Right atrium auricular region (tissue), 2 donors: ENCODE measurements around the gene EYA2. TPM values are rescaled to one million over a fixed set of nuclear protein-coding genes. Genes with fewer than 3 reads are reported as not detected.

ENCODE experiments used
- DNase-seq: peaks from one replicate; pipeline ENCODE4 v3.0.0-alpha.2; 2019; ENCODE audit warnings: low spot score
- H3K27ac ChIP-seq, 2 donors: fragments of 200-600 bp; sonication (generic); 1 replicate in 1 of 2; 2 replicates in 1 of 2; pipeline ENCODE4 v1.5.1; 2016 to 2019
- H3K27me3 ChIP-seq, 2 donors: fragments of 200-600 bp; sonication (generic); one replicate each; pipeline versions ENCODE4 v1.5.1 to v1.6.0; 2017 to 2019
- H3K36me3 ChIP-seq: fragments of 200-600 bp; sonication (generic); one replicate; pipeline ENCODE4 v1.5.1; 2016
- H3K4me1 ChIP-seq, 2 donors: fragments of 200-600 bp; sonication (generic); one replicate each; pipeline versions ENCODE4 v1.5.1 to v1.6.0; 2017 to 2019
- H3K4me3 ChIP-seq, 2 donors: fragments of 200-600 bp; sonication (generic); 1 replicate in 1 of 2; 2 replicates in 1 of 2; pipeline ENCODE4 v1.5.1; 2017 to 2019; ENCODE audit warnings: mild to moderate bottlenecking in 1 of 2, moderate library complexity in 1 of 2
- H3K9me3 ChIP-seq, 2 donors: fragments of 200-600 bp; sonication (generic); one replicate each; pipeline ENCODE4 v1.5.1; 2019
- total RNA-seq, 2 donors: library from RNA; depleted of rRNA; stranded (reverse); fragments of >200 nt; gene quantifications; one replicate each; pipeline ENCODE4 v1.1.0, GENCODE V29; 2016
- TF ChIP-seq, protein P1 (sequence below), 2 donors: fragments of 200-600 bp; sonication (generic); IDR thresholded peaks; one replicate each; pipeline ENCODE4 v1.5.1; 2019; ENCODE audit warnings: antibody characterized with exemption in 2 of 2

The EYA2 gene
- total RNA-seq, 2 donors from 2014 or later = 0.30 to 2.6 TPM

DNA sequence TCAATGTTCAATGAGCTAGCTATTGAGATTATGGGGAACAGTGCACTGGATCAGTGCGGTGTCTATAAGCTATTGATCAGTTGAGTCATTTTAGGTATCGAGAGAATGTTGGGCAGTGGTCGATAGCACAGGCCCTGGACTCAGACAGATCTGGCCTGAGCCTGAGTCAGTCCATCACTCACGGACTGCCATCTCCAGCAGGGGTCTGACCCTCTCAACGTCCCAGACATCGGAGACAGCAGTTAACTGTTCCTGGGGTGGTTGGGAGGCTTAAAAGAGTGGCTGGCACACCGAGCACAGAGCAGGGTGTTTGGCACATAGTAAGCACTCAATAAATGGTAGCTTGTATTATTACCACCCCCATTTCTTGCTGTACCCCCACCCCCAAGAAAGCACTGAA lies 9.3 kb downstream of the EYA2 start:
- no peak overlapping the region for H3K4me3 ChIP-seq
- H3K27ac ChIP-seq = no peak overlapping the region
- TF ChIP-seq, protein P1, sequence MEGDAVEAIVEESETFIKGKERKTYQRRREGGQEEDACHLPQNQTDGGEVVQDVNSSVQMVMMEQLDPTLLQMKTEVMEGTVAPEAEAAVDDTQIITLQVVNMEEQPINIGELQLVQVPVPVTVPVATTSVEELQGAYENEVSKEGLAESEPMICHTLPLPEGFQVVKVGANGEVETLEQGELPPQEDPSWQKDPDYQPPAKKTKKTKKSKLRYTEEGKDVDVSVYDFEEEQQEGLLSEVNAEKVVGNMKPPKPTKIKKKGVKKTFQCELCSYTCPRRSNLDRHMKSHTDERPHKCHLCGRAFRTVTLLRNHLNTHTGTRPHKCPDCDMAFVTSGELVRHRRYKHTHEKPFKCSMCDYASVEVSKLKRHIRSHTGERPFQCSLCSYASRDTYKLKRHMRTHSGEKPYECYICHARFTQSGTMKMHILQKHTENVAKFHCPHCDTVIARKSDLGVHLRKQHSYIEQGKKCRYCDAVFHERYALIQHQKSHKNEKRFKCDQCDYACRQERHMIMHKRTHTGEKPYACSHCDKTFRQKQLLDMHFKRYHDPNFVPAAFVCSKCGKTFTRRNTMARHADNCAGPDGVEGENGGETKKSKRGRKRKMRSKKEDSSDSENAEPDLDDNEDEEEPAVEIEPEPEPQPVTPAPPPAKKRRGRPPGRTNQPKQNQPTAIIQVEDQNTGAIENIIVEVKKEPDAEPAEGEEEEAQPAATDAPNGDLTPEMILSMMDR (IDR thresholded peaks at IDR 0.05) = no peak
- no peaks in the 10 kb centered on the region for H3K9me3 ChIP-seq
- no peaks in the 10 kb centered on the region for H3K4me1 ChIP-seq
- no peaks in the 10 kb centered on the region for H3K27me3 ChIP-seq
- DNase-seq = no peak
- no peaks in the 10 kb centered on the region for H3K36me3 ChIP-seq

DNA sequence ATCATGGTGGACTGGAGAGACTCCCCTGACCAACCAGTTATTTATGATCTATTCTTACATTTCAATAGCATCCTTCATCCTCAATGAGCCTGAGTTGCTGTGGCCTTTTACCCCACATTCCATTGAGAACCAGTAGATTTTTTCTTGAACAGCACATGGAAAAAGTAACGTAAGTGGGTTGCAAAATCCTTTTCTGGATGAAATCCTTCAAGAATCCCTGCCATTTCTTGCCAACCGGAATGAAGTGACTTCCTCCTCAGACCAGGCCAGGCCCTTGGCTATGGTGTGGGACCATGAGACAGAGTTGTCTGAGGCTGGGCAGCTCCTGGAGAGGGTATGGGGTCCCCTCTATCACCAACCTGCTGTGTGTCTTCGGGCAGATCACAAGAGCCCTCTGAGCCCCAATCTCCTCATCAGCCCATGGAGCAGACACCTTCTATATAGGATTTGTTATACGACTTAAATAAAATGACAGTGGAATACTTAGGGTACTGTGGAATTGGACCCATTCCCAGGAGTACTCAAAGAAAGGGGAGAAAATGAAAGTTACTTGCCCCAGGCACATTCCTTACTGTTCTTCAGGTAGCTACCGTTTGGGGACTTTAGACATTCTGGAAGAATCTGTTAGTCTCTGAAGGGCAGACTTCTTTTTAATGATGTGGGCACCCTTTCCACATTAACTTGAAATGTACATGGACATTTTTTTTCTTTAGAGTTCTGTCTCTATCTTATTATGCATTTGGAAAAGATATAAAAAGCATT lies 10.9 kb downstream of the EYA2 start:
- Histone ChIP-seq H3K27ac (peak overlapping the region in 1 of 2 donors; percentile 52), H3K36me3 (no peaks in the 10 kb centered on the region), H3K27me3 (no peaks in the 10 kb centered on the region), H3K9me3 (no peaks in the 10 kb centered on the region), H3K4me1 (no peaks in the 10 kb centered on the region), H3K4me3 (no peak overlapping the region)
- TF ChIP-seq, protein P1 (IDR thresholded peaks at IDR 0.05) = no peak
- peak; percentile 77 for DNase-seq

DNA sequence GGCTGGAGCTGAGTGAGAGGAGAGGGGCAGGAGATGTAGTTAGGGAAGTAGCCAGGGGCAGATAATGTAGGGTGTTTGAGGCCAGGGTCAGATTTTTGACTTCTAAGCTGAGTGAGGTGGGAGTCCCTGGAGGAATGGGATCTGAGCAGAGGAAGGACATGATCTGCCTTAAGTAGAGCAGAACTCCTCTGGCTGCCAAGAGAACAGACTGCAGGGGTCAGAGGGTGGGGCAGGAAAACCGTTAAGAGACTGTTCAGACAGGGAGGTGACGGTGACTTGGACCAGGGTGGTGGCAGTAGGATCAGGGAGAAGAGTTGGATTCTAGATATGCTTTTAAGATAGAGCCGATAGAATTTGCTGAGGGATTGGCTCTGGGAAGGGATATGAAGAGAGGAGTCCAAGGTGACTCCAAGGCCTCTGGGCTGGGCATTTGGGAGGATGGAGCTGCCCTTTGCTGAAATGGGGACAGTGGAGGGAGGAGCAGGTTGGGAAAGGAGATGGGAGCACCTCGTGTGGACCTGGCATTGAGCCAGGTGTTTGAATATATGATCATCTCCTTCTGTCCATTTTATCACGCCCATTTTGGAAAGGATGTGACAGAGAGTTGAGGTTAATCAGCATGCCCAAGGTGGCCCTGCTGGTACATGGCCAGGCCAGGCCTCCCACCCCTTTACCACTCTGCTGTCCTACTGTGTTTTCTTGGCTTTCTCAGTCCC lies 18.8 kb downstream of the EYA2 start:
- DNase-seq = no peak
- H3K27ac ChIP-seq = no peak overlapping the region
- H3K27me3 ChIP-seq = no peaks in the 10 kb centered on the region
- no peaks in the 10 kb centered on the region for H3K4me1 ChIP-seq
- no peak overlapping the region for H3K4me3 ChIP-seq
- peaks cover 0 to 7% of the 10 kb centered on the region in 2 donors for H3K9me3 ChIP-seq
- no peaks in the 10 kb centered on the region for H3K36me3 ChIP-seq
- TF ChIP-seq, protein P1 (IDR thresholded peaks at IDR 0.05) = no peak

DNA sequence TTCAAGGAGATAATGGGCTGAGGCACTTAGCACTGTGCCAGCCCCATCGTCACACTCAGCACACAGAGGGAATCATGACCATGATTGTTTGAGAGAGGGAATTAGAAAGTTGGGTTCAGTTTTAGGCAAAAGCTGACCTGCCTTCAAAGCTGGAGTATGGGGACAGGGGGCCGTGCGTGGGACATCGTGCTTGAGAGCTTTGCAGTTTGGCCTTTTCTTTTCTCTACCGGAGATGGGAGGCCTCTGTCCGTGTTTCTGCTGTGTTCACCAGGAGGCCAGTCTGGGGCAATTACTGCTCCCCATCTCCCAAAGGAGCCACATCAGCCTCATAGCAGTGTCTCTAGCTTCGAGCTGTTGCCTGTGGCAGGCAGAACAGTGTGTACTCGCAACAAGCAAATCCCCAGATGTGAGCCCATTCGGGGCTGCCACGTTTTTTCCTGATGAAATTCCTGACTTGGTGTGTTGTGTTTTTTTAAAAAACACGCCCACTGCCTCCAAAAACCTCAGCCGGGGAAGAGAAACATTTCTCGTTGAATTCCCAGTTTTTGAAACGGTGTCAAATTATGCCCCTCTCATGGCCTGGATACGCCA lies 20.2 kb downstream of the EYA2 start:
- DNase-seq = peak; percentile 72
- H3K27me3 ChIP-seq = no peaks in the 10 kb centered on the region
- peak overlapping the region in 1 of 2 donors; percentile 24 for H3K27ac ChIP-seq
- peaks cover 0 to 17% of the 10 kb centered on the region in 2 donors for H3K9me3 ChIP-seq
- TF ChIP-seq, protein P1 (IDR thresholded peaks at IDR 0.05) = no peak
- H3K4me1 ChIP-seq = no peaks in the 10 kb centered on the region
- no peak overlapping the region for H3K4me3 ChIP-seq
- H3K36me3 ChIP-seq = no peaks in the 10 kb centered on the region

DNA sequence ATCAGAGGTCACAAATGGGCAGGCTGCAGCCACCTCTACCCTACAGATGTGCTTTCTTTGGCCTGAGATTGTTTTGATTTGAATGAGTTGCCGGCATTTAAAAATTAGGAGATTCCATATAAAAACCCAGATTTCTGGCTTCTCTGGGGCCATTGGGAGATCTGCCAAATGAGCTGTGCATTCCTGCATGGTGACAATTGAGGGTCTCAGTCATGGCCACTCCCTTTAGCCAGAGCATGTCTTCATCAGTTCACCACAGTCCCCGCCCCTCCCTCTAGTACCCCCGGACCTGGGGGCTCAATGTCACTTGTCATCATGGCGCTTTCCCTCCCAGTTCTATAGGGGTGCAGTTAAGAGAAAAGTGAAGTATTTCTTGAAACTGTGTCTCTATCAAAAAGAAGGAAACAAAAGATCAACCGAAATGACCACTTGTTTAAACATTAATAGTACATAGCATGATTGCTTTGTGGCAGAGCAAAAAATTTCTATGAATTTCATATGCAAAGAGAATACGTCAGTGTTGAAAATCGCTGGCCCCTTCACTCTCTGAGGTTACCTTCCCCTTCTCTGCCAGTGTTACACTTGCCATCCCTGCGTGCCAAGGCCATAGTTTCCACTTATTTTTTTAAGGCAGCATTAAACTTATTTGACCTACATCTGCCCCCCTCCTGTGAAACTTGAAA lies 21.1 kb downstream of the EYA2 start:
- H3K36me3 ChIP-seq = no peaks in the 10 kb centered on the region
- H3K4me3 ChIP-seq = no peak overlapping the region
- DNase-seq = no peak
- no peak overlapping the region for H3K27ac ChIP-seq
- TF ChIP-seq, protein P1 (IDR thresholded peaks at IDR 0.05) = no peak
- H3K9me3 ChIP-seq = peaks cover 0 to 17% of the 10 kb centered on the region in 2 donors
- H3K27me3 ChIP-seq = no peaks in the 10 kb centered on the region
- no peaks in the 10 kb centered on the region for H3K4me1 ChIP-seq
